ENCODE data around the gene PCBP3. TPM values are rescaled to one million over a fixed set of nuclear protein-coding genes. Genes with fewer than 3 reads are reported as not detected.

Gene PCBP3
- total and polyA plus RNA-seq, 2 of the 13 experiments (the other 11 are each of a cell fraction or from before 2014, with no cell fraction given), result not detected

- TF ChIP-seq ZBTB40 (IDR thresholded peaks at IDR 0.05) (no peak), ZBTB40 (CRISPR knock-in tag; IDR thresholded peaks at IDR 0.05) (no peak), CBX5 (CRISPR knock-in tag; IDR thresholded peaks at IDR 0.05; ENCODE audit: borderline replicate concordance) (no peak), ZNF207 (IDR thresholded peaks at IDR 0.05; ENCODE audit: borderline replicate concordance) (no peak), SRSF4 (IDR thresholded peaks at IDR 0.05; ENCODE audit: low read depth, low read length, poor library complexity, severe bottlenecking) (no peak), ZNF318 (CRISPR knock-in tag; IDR thresholded peaks at IDR 0.05) (no peak), ZNF552 (CRISPR knock-in tag; IDR thresholded peaks at IDR 0.05; ENCODE audit: borderline replicate concordance) (no peak)
These were observed 341.1 kb downstream of the PCBP3 start (continued) for GRCh38 chr21:45984584-45985095.

Measured in HepG2 (cell line).